Endometrium (tissue), 2 donors: Measurements from ENCODE around the gene OSCP1.

ENCODE experiments used
- FAIRE-seq: peaks from 2 replicates; lab custom pipeline; 2012; peaks lifted over from hg19 to GRCh38; lab: Jason Lieb, UNC
- donor health status: control.
- donor health status: control.

OSCP1 gene

DNA sequence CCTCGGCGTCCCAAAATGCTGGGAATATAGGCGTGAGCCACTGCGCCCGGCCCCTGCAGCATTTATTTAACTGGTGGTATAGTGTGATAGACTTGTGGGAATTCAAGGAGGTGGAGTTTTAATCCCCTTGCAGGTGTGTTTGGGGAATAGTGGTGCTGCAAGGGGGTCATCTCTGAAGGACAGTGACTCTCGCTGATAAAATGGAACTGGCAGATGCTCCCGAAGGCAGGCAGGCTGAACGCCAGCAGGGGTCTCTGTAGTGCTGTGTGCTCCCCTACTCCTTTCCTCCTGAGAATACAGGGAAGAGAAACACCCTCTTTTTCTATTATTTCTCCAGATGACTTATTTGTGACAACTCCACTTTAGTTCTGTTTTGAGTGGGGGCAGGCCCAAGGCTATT is 4.0 kb downstream of the OSCP1 start:
- no peak for FAIRE-seq

DNA sequence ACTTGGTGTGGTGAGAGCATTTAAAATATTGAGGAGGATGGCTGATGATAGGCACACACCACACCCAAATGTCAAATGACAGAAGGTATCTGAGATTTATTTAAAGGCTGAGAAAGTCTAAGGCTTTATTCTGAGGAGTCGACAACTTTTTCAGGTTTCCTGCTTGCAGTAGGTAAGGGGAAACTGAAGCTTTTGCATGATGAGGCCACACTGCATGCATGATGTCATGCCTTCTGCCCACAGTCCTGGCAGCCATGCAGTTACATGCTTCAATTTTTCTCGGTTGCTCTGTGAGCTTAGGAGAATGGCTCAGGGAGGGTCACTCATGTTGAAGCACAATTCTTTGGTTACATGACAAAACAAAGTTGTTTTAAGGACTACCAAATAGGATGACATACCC is 7.0 kb downstream of the OSCP1 start:
- no peak for FAIRE-seq

DNA sequence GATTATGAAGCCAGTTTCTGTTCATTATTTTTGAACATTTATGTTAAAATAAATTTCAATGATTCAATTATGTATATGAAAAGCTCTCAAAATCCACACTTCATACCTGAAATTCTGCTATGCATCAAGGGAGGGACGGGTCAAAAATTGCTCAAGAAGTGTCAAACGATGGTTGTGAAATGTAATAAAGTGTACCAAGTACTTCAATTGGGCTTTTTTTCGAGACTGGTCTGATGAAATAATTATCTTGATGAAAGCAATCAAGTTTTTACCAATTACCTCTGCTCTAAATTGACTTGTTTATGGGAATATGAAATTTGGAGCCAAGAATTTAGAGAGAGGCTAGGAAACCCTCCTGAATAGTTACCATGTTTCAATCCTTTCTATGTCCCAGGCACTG is 7.9 kb downstream of the OSCP1 start:
- FAIRE-seq = no peak

DNA sequence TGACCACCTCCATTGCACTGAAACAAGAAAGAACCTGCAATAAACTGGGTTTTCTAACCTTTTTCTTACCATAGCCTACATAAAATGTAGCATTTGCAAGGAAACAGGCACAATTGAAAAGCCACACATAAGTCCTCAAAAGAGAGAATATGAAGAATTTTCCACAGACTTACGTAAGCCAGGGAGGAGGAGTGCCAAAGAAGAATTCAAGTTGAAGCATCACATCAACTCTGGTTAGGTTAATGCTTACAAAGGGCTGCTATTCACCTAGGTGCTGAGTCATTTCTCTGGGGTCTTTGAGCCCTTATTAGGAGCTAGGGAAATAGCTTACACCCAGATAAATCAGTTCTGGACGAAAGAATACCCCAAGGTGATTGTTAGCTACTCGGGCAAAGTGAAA is 9.6 kb downstream of the OSCP1 start:
- FAIRE-seq = no peak

DNA sequence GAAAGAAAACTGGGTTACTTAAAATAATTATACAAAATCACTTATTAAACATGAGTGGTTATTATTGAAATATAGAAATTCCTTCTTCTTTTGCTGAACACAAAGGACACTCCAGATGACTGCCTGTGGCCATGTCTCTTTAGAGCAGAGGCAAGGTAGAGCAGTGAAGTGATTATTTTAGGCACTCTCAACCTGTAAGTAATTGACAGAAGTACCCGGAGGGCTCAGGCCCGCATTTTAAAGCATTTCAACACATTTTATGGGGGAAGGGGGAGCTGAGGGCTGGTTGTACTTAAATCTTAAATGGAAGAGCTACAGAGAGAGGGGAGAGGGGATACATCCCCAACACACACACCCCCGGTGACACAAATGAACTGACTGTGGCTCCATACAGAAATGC is 10.2 kb downstream of the OSCP1 start:
- no peak for FAIRE-seq

DNA sequence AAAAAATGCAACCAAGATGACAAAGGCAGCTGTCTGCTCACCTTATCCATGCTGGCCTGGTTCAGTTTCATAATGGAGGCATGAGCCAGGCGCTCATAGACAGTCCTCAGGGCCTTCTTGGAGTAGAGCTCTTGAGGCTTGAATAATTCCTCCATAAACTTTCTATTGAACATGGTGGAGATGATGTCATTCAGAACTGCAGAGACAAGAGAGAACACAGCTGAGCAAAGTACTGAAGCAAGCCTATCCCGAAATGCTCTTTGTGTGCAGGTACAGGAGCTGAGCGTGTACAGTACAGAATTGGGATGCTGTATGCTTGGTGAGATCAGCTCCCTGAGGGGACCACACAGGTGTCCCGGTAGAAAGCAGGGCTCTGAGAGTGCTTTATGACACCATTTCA is 11.5 kb downstream of the OSCP1 start:
- FAIRE-seq = no peak

DNA sequence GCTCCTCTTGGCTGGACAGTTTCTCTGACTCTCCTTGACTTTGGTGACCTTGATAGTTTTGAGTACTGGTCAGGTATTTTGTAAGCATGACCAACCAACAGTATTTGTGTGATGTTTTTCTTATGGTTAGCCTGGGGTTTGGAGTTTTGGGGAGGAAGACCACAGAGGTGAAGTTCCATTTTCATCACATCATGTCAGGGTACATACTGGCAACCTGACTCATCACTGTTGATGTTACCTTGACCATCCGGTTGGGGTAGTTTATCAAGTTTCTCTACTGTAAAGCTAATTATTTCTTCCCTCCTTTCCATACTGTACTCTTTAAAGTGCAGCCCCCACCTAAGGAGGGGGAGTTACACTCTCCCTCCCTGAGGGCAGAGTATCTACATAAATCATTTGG is 13.4 kb downstream of the OSCP1 start:
- FAIRE-seq = no peak

DNA sequence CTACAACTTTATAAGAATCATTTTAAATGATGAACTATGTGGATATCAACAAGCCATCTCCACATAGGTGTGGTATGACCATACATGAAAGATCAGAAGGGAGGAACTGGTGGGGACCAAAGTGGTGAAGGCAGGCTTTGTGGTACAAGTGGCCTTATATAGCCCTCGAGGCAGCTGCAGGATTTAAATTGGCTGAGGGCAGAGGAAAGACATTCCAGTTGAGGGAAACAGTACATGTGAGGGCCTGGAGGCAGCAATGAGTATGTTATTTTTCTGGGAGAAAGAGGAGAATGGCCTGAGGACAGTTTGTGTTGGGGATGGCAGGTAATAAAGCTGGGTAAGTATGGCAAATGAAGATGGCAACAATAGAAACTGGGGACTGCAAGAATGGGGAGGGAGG is 17.1 kb downstream of the OSCP1 start:
- FAIRE-seq = no peak

DNA sequence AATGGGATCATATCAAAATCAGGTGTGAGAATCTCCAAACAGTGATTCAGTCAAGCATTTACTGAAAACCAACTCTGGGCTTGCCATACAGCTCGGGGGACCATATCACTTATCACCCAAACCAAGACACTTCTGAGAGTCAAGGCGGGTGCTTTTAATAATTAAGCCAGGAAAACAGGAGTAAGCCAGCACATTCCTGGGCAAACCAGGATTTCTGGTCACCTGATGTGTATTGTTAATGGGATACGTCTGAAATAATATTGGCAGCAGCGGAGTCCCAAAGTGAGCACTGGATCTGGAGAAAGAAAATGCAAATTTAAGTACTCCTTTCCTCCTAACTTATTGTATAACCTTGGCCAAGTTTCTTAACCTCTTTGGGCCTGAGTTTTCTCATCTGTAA is 17.6 kb downstream of the OSCP1 start:
- no peak for FAIRE-seq

DNA sequence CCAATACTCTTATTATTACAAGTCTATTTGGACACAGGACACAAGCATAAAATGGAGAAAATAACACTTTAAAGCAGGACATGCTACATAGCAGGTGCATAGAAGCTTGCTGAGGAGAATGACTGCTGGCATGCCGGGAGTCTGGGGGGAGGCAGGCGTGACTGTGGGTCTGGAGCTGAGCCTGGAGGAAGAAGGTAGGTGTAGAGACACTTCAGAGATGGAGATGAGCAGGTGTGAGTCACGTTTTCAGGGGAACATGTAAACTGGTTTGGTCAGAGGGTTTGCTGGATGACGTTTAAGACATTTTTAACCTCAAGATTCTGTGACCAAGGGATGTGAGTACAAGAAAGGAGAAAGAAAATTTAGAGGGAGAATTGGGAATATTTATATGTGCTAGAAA is 24.5 kb downstream of the OSCP1 start:
- FAIRE-seq = no peak

DNA sequence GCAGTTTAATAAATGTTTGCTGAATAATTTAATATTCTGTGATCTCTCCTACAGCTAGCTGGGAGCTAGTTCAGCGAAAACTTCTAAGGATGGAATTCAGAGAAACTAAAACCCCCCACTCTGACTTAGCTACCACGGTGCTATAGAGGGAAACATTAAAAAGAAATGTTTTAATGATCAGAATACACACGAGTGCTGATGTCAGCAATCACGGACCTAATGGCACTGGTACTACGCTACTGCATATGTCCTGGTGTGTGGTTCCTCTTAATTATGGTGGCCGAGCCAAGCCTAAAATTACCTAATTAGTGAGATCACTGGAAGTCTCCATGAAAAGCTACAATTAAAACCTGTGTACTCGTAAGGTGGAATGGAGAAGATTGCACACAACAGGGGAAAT is 28.6 kb downstream of the OSCP1 start:
- FAIRE-seq = no peak

DNA sequence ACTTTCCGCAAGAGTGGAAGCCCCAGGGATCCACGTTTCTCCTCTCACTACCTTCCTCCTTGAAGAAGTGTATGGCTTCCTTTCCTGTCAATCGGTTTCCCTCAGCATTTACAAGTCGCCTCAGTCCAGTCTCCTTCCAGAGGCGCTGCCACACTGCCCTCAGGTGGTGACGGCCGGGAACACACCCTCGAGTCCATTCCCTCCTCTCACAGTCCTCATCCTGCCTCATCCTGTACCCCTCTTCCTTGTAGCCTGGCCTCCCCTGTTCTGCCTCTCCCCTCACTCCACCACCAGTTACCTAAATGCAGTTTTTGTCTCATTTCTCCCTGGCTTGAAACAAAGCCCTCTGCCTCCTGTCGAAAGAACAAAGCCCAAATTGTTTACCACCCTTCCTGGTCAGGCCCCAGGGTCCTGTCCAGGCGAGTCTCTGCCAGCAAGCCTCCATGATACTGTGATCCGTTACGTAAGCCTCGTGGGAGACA is 29.4 kb downstream of the OSCP1 start:
- FAIRE-seq = no peak

DNA sequence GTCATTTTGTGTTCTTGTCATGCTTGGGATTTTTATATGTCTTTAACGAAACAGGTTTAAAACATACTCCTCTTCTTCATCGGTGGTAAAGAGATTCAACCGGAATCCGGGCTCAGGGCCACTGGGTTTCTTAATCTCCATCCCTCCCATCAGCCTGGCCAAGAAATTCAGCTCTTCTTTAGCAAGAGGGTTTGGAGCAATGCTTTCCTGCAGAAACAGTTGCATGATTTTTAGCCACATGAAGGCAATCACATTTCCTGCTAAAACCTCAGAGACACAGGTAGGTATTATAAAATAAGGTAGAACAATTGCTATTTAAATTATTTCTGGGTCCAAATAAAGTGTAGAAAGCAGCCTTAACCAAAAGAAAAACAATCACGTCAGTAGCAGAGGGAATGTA is 29.8 kb downstream of the OSCP1 start:
- no peak for FAIRE-seq

DNA sequence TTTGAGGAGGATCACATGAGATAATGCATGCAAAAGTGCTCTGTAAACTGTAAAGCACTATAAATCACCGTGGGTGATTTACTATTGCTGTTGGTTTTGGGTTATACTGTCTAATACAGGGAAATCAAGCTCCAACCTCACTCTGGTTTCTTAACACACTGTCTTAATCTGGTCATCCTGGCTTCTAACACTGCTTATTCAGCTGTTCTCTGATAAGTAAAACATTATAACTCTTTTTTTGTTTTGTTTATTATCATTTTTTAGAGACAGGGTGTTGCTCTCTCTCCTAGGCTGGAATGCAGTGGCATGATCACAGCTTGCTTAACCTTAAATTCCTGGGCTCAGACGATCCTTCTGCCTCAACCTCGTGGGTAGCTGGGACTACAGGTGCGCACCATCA is 30.7 kb downstream of the OSCP1 start:
- FAIRE-seq = no peak

DNA sequence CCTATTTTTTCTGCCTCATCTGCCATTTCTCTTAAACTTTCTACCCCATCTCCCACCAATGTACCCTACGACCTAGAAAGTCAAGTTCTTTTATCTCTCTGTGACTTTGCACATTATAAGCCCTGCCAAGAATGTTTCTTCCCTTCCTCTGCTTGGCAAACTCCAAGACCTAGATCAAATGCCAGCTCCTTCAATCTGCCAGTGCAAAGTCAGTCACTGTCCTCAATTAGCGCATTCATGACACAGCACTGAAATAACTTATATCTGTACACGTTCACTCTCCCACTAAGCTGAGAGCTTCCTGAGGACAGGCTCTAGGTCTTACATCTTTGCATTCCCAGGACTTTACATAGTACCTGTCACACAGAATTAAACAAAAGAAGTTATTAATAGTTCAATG is 31.1 kb downstream of the OSCP1 start:
- FAIRE-seq = no peak

DNA sequence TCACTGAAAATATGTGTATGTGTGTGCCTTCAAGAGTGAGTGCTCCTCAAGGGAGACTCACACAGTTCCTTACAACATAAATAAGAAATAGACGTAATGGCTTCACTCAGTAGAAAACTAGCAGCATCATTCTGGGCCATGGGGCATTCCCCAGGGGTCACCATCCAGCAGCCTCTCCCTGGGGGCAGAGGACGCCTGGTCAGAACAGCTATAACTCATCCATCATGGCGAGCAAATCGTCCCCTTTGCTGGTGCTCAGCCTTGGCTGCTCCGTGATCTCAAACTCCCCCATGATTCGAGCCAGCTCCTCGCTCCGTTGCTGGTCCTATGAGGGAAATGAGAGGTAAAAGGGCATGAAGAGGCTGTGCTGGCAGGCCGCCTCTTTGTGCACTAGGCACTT is 32.3 kb downstream of the OSCP1 start:
- no peak for FAIRE-seq

DNA sequence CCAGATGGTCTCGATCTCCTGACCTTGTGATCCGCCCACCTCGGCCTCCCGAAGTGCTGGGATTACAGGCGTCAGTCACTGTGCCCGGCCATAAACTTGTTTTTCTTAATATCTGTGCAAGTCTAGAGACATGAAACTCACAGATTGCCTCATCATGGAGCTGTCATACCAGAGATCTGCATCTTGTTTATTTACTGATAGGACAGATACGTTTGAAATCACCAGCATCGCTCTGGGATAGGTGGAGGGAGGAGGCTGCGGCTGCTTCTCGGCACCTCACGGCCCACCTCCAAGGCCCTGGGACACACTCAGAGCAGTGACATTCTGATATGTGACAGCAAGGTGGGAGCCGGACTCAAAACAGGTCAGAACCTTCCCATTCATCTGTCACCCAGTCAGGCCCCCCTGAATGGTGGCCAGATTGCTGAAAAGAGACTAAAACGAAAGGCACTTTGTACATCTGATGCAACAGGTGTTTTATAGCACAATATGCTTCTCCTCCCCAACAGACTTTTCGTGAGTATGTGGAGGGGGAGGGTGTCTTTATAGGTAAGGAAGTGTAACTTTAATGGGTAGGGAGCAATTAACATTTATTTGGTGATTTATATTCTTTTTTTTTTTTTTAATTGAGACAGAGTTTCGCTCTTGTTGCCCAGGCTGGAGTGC is 34.5 kb downstream of the OSCP1 start:
- no peak for FAIRE-seq

DNA sequence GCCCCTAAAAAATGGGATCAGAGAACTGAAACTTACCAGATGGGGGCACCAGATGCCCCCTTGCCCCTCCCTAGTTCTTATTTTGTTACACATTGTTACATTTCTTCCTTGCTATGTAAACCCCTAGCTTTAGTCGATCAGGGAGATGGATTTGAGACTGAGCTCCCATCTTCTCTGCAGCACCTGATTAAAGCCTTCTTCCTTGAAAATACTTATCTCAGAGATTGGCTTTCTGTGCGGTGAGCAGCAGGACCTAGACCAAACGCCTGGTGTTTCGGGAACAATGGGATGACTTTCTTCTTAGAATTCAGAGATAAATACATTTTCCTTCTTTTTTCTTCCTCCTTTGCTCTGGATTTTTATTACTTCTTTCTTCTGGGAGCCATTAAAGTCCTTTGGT is 35.9 kb downstream of the OSCP1 start:
- no peak for FAIRE-seq

DNA sequence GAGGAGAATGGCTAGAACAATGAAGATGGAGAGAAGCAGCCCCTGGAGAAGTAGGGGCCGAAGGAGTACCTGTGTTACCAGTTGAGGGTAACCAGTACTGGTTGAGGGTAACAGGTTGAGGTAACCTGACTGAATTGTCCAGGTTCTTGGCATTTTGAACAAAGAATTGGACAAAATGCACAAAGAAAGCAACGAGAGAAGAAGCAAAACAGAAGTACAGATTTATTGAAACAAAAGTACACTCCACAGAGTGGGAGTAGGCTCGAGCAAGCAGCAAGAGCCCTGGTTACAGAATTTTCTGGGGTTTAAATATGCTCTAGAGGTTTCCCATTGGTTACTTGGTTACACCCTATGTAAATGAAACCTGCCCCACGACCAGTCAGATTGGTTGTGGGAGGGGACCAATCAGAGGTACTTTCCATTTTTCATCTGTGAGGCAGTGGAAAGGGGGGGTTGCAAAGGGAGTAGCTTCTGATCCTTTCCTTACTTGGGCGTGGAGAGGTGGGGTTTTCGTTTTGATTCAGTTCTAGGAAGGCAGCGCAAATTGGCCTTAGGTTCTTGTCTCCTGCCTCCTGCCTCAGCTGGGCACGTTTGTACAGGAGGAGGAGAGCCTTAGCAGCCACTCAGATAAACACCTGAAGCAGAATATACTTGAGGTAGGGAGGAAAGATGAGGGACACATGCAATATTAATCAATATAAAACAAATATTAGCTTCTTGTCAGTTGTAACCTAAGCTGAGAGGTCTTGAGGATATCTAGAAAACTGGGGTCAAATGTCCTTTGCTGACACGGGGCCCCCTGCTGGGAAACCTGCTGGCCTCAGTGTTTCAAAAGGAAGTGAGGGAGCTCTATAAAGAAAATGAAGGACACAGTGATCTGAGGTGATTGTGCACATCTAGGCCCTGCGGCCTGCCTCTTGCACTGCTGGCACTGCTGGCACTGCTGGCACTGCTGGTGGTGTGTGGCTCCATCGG is 38.3 kb downstream of the OSCP1 start:
- no peak for FAIRE-seq

DNA sequence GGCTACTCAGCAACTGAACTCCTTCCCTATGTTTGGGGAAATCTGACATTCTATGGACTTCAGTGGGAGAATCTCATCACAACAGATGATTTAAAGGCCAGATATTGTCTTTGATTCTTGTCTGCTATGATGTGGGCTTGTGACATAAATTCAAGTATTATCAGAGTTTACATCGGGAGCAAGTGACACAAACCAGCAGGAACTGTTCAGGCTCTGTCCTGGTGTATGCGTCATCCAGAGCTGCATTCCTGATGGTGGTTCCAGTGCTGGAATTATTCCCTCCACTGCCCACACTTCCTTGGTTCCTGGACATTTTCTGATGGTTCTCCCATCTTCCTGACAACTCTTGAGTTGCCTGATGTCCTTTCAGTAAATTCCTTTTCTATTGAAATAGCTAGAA is 41.8 kb downstream of the OSCP1 start:
- FAIRE-seq = no peak

DNA sequence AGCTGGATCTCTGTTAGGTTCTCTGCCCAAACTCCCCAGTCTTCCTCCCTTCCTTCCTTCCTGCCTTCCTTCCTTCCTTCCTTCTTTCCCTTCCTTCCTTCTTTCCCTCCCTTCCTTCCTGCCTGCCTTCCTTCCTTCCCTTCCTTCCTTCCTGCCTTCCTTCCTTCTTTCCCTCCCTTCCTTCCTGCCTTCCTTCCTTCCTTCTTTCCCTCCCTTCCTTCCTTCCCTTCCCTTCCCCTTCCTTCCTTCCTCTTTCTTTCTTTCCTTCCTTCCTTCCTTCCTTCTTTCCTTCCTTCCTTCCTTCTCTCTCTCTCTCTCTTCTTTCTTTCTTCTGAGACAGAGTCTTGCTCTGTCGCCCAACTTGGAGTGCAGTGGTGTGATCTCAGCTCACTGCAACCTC is 43.8 kb downstream of the OSCP1 start:
- FAIRE-seq = no peak

DNA sequence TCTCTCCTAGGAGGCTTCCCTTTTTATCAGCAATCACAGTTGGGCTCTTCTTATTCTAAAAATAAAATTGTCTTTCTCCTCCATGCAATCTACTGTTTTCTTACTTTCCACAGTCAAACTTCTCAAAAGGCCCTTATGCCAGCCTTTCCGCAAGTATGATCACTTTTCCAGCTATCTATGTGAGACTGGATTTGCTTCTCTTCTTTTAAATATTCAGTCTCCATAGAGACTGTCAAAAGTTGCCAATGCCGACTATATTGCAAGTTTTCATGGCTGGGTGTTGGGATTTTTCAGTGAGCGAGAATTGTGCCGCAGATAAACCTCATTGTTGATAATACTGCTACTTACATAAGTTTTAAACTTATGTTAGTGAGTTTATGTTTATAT is 47.8 kb downstream of the OSCP1 start:
- no peak for FAIRE-seq

DNA sequence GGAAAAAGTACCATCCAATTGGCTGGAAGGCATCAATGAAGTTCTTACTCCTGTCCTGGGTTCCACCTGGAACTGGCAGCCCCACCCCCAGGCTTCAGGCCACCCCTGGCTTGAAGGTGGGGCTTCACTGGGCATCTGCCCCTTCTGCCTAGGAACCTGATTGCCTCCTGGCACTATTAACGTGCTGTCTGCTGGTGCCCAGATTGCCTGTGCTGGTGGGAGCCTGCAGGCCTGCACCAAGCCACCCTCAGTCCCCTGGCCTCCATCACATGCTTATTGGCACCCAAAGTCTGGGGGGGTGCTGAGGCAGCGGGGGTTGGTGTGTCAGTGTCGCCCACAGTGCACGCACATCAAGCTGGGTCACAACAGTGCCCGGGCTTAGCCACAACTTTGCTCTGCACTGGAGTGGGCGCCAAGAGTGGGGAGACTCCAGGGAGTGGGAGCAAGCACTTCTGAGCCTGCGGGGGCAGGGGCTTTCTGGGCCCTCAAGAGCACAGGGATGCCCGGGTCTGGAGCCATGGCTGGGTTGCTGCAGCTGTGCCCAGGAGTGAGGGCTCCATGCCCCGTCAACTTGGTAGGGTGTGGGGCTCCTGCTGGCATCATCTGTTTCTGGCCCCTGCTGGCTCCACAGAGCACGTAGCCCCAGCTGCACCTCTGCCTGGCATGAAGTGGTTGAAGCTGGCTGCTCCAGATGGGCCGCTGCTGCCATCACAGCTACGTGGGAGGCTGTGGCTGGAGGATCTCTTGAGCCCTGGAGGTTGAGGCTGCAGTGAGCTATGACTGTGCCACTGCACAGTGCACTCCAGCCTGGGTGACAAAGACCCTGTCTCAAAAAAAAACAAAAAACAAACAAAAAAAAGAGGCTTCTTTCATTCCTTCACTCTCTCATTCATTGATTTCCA is 48.4 kb downstream of the OSCP1 start:
- no peak for FAIRE-seq
